Activated CD4-positive, alpha-beta T cell treated with anti-CD3 and anti-CD28 coated beads for 36 hours (primary cell): Measurements from ENCODE around the gene LTBP1. TPM values are rescaled to one million over a fixed set of nuclear protein-coding genes. Genes with fewer than 3 reads are reported as not detected.

Source experiments
- ATAC-seq: fragments of 200-7000 bp; cut with Tn5 transposase; one replicate; pipeline ENCODE4 v1.10.0; 2021; ENCODE audit warnings: mild to moderate bottlenecking, moderate library complexity
- CTCF ChIA-PET: fragments of 350-600 bp; sonication (Branson Sonifier 250); formaldehyde crosslinking; loops from one replicate; lab custom pipeline; 2021; ENCODE audit warnings: antibody characterized with exemption; lab: Charles Lee
- POLR2A ChIA-PET: fragments of 350-600 bp; sonication (Branson Sonifier 250); formaldehyde crosslinking; loops from one replicate; lab custom pipeline; 2021; ENCODE audit warnings: antibody characterized with exemption, inconsistent platforms; lab: Charles Lee
- DNase-seq: peaks from one replicate; pipeline ENCODE4 v3.0.0-alpha.2; 2020
- H3K27ac Mint-ChIP-seq: one replicate; pipeline ENCODE4 v1.8.0; 2021; ENCODE audit warnings: mixed read lengths
- H3K27me3 Mint-ChIP-seq: one replicate; pipeline ENCODE4 v1.8.0; 2021; ENCODE audit warnings: mixed read lengths
- H3K36me3 Mint-ChIP-seq: one replicate; pipeline ENCODE4 v1.8.0; 2021; ENCODE audit warnings: low read depth, mixed read lengths
- H3K4me1 Mint-ChIP-seq: one replicate; pipeline ENCODE4 v1.8.0; 2021; ENCODE audit warnings: mixed read lengths
- H3K4me3 Mint-ChIP-seq: one replicate; pipeline ENCODE4 v1.8.0; 2021; ENCODE audit warnings: mild to moderate bottlenecking, moderate library complexity, mixed read lengths
- H3K9me3 Mint-ChIP-seq: one replicate; pipeline ENCODE4 v1.8.0; 2021; ENCODE audit warnings: low read depth, mixed read lengths
- intact Hi-C, 2 experiments: fragments of 100-400 bp; cut with DNase I in 1 of 2; cut with micrococcal nuclease in 1 of 2; formaldehyde crosslinking; loops; one replicate each; pipeline versions ENCODE4 v1.14.2 to v1.15.1; 2022 to 2024; cut with DNase I, micrococcal nuclease
- total RNA-seq, 2 experiments: library from RNA; stranded (reverse); gene quantifications; one replicate each; pipeline ENCODE4 v1.2.3, GENCODE V29; 2021

LTBP1 gene
- total RNA-seq, 2 experiments from 2014 or later: 0.14 to 0.26 TPM

- Mint-ChIP-seq H3K27ac (no peak overlapping the region), H3K4me3 (no peak overlapping the region), H3K9me3 (no peaks in the 10 kb centered on the region), H3K27me3 (peaks cover 14% of the 10 kb centered on the region), H3K4me1 (no peaks in the 10 kb centered on the region), H3K36me3 (no peaks in the 10 kb centered on the region)
- ChIA-PET CTCF (interaction anchor here (0.9 kb wide), 1 partner anchor 9 kb away, joined by 3 read pairs; no protein-coding TSS in a partner anchor), POLR2A (no interaction called here)
- intact Hi-C loops: no loop called here
- no peak for DNase-seq
- no peak for ATAC-seq
These were observed 13.0 kb upstream of the LTBP1 start for GRCh38 chr2:32933756-32934095.

DNA sequence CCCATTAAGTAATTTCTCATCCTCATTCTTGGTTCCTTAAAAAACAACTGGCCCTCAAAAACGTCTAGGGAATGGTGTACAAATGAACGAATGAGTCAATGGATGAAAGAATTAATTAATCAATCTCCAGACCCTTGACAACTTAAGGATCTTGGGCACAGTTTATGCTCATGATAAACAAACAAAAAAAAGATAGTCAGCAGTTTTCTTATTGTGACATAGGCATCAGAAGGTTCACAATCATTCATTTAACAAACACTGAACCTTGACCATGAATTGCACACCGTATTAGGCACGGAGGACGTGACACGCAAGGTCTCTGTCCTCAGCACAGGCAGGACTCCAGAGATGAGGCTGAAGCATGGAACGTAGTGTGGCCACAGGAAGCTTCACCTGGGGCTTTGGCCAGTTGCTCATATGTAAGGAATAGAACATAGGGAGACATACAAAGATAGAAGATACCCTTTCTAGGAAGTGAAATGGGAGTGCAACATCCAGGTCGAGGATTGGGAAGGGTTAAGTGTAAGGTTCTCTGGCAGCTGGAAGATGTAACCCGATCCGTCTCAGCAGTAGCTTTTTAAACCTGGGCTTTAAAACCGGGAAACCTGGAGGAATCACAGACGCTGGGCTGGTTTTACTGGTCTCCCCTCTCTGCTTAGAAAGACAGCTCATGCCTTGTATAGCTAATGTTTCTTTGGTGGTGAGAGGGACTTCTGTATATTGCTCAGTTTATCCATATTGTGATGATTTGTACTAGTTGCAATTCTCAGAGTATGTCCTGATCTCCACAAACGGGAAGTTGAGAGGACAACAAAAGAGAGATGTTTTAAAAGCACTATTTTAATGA lies 8.9 kb upstream of the LTBP1 start:
- peaks cover 15% of the 10 kb centered on the region for H3K27me3 Mint-ChIP-seq
- no peaks in the 10 kb centered on the region for H3K9me3 Mint-ChIP-seq
- ChIA-PET POLR2A (no interaction called here), CTCF (no interaction called here)
- H3K4me1 Mint-ChIP-seq: no peaks in the 10 kb centered on the region
- ATAC-seq (no peak), DNase-seq (no peak)
- no peak overlapping the region for H3K4me3 Mint-ChIP-seq
- H3K27ac Mint-ChIP-seq: no peak overlapping the region
- intact Hi-C loops: no loop called here
- no peaks in the 10 kb centered on the region for H3K36me3 Mint-ChIP-seq

- no peak for ATAC-seq
- H3K4me1 Mint-ChIP-seq: no peaks in the 10 kb centered on the region
- ChIA-PET CTCF (no interaction called here), POLR2A (no interaction called here)
- no peak for DNase-seq
- no peaks in the 10 kb centered on the region for H3K9me3 Mint-ChIP-seq
- H3K4me3 Mint-ChIP-seq: no peak overlapping the region
- H3K27me3 Mint-ChIP-seq: peaks cover 13% of the 10 kb centered on the region
- H3K27ac Mint-ChIP-seq: no peak overlapping the region
- no peaks in the 10 kb centered on the region for H3K36me3 Mint-ChIP-seq
- intact Hi-C loops: no loop called here
These were observed 7.8 kb upstream of the LTBP1 start for GRCh38 chr2:32938934-32939333.

- peaks cover 16% of the 10 kb centered on the region for H3K27me3 Mint-ChIP-seq
- intact Hi-C loops: no loop called here
- no peak overlapping the region for H3K27ac Mint-ChIP-seq
- H3K9me3 Mint-ChIP-seq: no peaks in the 10 kb centered on the region
- DNase-seq (no peak), ATAC-seq (no peak)
- H3K4me3 Mint-ChIP-seq: no peak overlapping the region
- ChIA-PET CTCF (no interaction called here), POLR2A (no interaction called here)
- H3K36me3 Mint-ChIP-seq: no peaks in the 10 kb centered on the region
- H3K4me1 Mint-ChIP-seq: no peaks in the 10 kb centered on the region
These were observed 6.3 kb upstream of the LTBP1 start for GRCh38 chr2:32940316-32940997.

DNA sequence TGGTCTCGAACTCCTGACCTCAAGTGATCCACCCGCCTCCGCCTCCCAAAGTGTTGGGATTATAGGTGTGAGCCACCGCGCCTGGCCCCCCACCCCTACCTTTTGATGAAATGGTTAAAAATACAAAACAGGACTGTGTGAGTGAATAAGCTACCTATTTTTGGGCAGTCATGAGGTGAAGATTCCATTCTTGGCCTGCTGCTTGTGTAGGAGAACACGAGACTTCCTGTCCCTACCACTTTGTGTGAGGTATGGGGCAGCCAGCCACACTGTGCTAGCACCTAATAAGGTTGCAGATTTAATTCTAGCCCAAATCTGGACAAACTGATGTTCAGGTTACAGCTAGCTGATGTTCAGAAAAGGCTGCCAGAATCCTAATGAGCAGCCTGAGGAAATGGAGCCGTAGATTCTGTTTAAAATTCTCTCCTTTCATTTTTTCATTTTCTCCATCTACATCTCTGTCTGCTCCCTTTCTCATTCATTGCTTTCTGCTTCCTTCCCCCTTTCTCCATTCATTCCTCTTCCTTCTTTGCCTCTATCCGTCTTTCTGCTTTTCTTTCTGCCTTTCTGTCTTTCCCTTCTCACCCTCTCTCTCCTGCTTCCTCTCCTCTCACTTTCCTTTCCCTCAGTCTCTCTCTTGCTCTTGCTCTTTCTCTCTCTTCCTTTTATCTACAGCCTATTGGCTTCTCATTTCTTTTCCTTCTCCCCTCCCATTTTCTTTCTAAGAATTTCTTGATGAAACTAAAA lies 4.6 kb upstream of the LTBP1 start:
- ChIA-PET POLR2A (no interaction called here), CTCF (interaction anchor here (0.7 to 1.4 kb wide), 3 partner anchors 8 to 654 kb away, joined by 3 read pairs; no protein-coding TSS in a partner anchor)
- ATAC-seq (no peak), DNase-seq (no peak)
- no peaks in the 10 kb centered on the region for H3K36me3 Mint-ChIP-seq
- H3K27ac Mint-ChIP-seq: no peak overlapping the region
- intact Hi-C loops: no loop called here
- H3K9me3 Mint-ChIP-seq: no peaks in the 10 kb centered on the region
- no peak overlapping the region for H3K4me3 Mint-ChIP-seq
- no peaks in the 10 kb centered on the region for H3K4me1 Mint-ChIP-seq
- peaks cover 14% of the 10 kb centered on the region for H3K27me3 Mint-ChIP-seq

DNA sequence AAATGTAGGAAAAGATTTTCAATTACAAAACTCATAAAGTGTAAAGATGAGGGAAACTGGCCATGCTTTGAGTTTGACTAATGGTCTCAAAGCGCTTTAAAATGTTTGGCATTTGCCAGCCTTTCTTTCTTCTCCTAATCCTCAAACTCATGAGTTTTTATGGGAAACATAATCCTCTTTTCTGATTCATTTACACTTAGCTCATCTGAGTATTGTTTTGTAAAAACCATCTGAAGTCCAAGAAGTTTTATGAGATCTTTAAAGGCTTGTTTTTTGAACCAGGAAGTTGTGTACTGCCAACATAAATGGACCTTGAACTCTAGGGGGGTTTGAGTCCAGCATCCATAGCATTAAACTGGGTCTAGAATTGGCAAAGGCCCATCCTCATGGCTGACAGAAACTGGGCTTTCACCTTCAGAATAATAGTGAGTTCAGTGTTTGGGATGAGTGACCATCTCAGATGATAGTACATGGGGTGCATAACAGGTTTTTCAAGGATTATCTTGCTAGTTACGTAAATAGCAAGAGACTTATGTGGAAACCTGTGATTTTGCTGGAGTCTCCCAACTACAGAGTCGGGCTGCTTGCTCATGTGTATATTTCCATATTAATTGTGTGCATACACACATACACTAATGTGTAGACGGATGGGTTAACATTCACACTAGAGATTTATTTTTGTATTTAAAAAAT lies 3.8 kb upstream of the LTBP1 start:
- Mint-ChIP-seq H3K9me3 (no peaks in the 10 kb centered on the region), H3K27me3 (peaks cover 9% of the 10 kb centered on the region), H3K36me3 (no peaks in the 10 kb centered on the region), H3K4me1 (no peaks in the 10 kb centered on the region), H3K4me3 (no peak overlapping the region), H3K27ac (no peak overlapping the region)
- ChIA-PET POLR2A (no interaction called here), CTCF (interaction anchor here (0.7 to 1.4 kb wide), 3 partner anchors 9 to 653 kb away, joined by 3 read pairs; no protein-coding TSS in a partner anchor)
- DNase-seq: no peak
- intact Hi-C loops: no loop called here
- ATAC-seq: no peak

DNA sequence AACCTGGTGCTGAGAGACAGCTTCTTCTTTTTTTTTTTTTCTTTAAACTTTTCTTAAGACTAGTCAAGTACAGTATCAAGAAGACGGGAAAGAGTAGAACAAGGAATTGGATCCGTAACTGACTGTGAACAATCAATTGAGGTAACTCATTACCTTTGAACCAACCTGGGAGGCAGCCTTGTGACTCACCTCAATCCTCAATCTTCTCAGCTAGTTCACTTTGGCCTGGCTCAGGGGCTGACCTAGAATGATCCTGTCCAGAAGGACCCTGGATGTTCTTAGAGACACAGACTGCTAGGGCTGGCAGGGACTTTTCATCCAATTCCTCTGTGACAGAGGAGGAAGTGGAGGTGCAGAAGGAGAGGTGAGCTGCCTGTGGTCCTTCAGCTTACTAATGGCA lies 1.5 kb upstream of the LTBP1 start:
- POLR2A ChIA-PET: no interaction called here
- CTCF ChIA-PET: interaction anchor here (0.5 to 1.4 kb wide), 3 partner anchors 14 to 1043 kb away, joined by 3 read pairs; no protein-coding TSS in a partner anchor

DNA sequence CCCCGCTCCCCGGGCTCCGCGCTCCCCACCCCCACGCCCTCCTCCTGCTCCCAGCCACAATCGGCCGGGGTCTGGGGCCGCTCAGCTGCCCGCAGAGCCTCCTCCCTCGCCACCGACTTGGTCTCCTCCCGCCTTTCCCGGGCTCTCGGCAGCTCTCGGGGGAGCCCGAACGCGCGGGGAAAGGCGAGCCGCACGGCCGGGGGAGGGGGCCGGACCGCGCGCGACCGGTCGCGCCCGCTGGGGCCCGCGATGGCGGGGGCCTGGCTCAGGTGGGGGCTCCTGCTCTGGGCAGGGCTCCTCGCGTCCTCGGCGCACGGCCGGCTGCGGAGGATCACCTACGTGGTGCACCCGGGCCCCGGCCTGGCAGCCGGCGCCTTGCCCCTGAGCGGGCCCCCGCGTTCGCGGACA lies 327 bp downstream of the LTBP1 start:
- peak; percentile 7 for ATAC-seq
- CTCF ChIA-PET: no interaction called here

More for the DNA sequence above, 1.5 kb upstream of the LTBP1 start:
- Mint-ChIP-seq H3K4me3 (no peak overlapping the region), H3K27me3 (peaks cover 23% of the 10 kb centered on the region), H3K9me3 (no peaks in the 10 kb centered on the region), H3K4me1 (no peaks in the 10 kb centered on the region), H3K27ac (no peak overlapping the region), H3K36me3 (no peaks in the 10 kb centered on the region)
- ATAC-seq: no peak
- no peak for DNase-seq
- intact Hi-C loops: loop anchor here in 1 of 2 experiments (5.0 kb wide), 4 partner anchors 168 to 652 kb away; partner anchors contain the start of genes BIRC6 and FAM98A

DNA sequence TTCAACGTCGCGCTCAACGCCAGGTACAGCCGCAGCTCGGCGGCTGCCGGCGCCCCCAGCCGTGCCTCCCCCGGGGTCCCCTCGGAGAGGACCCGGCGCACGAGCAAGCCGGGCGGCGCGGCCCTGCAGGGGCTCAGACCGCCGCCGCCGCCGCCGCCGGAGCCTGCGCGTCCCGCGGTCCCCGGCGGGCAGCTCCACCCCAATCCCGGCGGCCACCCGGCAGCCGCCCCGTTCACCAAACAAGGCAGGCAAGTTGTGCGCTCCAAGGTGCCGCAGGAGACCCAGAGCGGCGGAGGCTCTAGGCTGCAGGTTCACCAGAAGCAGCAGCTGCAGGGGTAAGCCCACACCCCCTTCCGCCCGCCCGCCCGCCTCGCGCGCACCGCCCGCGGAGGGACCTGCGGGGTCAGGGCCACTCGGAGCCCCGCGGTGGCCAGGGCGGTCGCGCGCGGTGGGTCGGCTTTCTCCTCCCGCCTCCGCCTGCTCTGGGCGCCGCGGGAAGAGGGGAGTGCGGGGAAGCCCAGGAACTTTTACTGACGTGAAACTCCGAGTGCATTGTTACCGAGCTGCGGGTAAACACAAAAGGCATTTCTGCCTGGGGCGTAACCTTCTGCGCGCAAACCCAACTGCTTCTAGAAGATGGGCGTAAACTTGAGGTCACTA lies 861 bp downstream of the LTBP1 start:
- ChIA-PET CTCF (no interaction called here), POLR2A (interaction anchor here (0.6 kb wide), 1 partner anchor 76 kb away, joined by 3 read pairs; no protein-coding TSS in a partner anchor)
- Mint-ChIP-seq H3K9me3 (no peaks in the 10 kb centered on the region), H3K4me3 (peak overlapping the region; percentile 13), H3K27me3 (peaks cover 27% of the 10 kb centered on the region), H3K36me3 (no peaks in the 10 kb centered on the region), H3K4me1 (no peaks in the 10 kb centered on the region), H3K27ac (no peak overlapping the region)
- intact Hi-C loops: loop anchor here in 1 of 2 experiments (2.0 to 5.0 kb wide), 6 partner anchors 170 to 650 kb away; partner anchors contain the start of genes BIRC6, FAM98A and TTC27
- DNase-seq: peak; percentile 50
- ATAC-seq: peak; percentile 27

More for the DNA sequence above, 327 bp downstream of the LTBP1 start:
- Mint-ChIP-seq H3K4me3 (peak overlapping the region; percentile 67), H3K9me3 (no peaks in the 10 kb centered on the region), H3K4me1 (no peaks in the 10 kb centered on the region), H3K27me3 (peaks cover 23% of the 10 kb centered on the region), H3K27ac (no peak overlapping the region), H3K36me3 (no peaks in the 10 kb centered on the region)
- intact Hi-C loops: loop anchor here in 1 of 2 experiments (2.0 to 5.0 kb wide), 6 partner anchors 170 to 650 kb away; partner anchors contain the start of genes BIRC6, FAM98A and TTC27
- DNase-seq: peak; percentile 16
- POLR2A ChIA-PET: interaction anchor here (0.6 kb wide), 1 partner anchor 76 kb away, joined by 3 read pairs; no protein-coding TSS in a partner anchor

DNA sequence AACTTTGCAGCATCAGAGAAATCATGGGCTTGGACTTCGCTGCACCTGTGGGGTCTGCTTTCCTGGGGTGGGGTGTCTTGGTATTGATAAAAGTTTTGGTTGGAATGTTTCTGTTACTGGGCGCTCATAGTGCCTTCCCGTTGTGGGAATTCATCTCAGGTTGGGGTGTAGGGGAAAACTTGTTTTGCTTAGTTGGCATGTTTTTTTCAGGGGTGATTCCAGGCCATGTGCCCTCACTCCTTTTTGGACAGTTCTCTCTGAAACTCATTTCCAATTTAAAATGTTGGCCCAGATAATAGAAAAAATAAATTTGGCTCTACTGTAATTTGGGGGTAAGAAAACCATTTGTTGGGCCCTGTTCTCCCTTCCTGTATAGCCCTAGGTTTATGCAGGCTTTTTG lies 1.5 kb downstream of the LTBP1 start:
- H3K36me3 Mint-ChIP-seq: no peaks in the 10 kb centered on the region

More for the DNA sequence above, 1.5 kb downstream of the LTBP1 start:
- ATAC-seq (no peak), DNase-seq (no peak)
- Mint-ChIP-seq H3K4me1 (no peaks in the 10 kb centered on the region), H3K27me3 (peaks cover 27% of the 10 kb centered on the region), H3K4me3 (peak overlapping the region; percentile 13), H3K9me3 (no peaks in the 10 kb centered on the region), H3K27ac (no peak overlapping the region)
- POLR2A ChIA-PET: no interaction called here
- intact Hi-C loops: loop anchor here in 1 of 2 experiments (5.0 kb wide), 4 partner anchors 171 to 649 kb away; partner anchors contain the start of genes BIRC6 and FAM98A
- CTCF ChIA-PET: no interaction called here
